Gastroesophageal sphincter (tissue), 3 donors: ENCODE data around the gene VSIG8.

Experiments used
- EP300 ChIP-seq: sonication (generic); formaldehyde crosslinking; IDR thresholded peaks from one replicate; pipeline ENCODE4 v1.6.1; 2017; ENCODE audit warnings: antibody characterized with exemption, mild to moderate bottlenecking
- POLR2A ChIP-seq, 2 donors: fragments of 450-650 bp; IDR thresholded peaks; one replicate each; pipeline ENCODE4 v1.6.1; 2017; ENCODE audit warnings: antibody characterized with exemption in 2 of 2, mild to moderate bottlenecking in 2 of 2, moderate library complexity in 1 of 2
- TF ChIP-seq, protein P1 (sequence below), 4 experiments: fragments of 200-600 bp in 2 of 4; fragments of 450-650 bp in 2 of 4; sonication (generic) in 1 of 4; IDR thresholded peaks; one replicate each; pipeline ENCODE4 v1.5.1; 2017 to 2019; ENCODE audit warnings: antibody characterized with exemption in 4 of 4, mild to moderate bottlenecking in 2 of 4, moderate library complexity in 2 of 4

DNA sequence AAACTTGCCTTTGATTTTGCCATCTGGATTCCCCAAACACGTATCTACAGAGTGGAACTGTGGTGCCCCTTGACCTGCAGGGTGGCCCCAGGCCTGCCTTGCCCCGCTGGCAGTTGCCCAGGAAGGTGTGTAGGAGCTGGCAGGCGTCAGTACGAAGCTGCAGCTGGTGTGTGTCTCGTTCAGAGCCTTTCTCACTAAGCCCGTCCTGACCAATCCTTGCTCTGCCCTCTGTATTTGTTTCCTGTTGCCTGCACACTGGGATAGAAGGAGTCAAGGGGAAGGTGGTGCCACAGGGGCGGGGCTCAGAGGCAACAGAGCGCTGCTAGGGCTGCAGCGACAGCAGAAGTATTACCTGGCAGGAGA is 5.2 kb upstream of the VSIG8 start:
- TF ChIP-seq EP300, result no peak
- TF ChIP-seq, protein P1, sequence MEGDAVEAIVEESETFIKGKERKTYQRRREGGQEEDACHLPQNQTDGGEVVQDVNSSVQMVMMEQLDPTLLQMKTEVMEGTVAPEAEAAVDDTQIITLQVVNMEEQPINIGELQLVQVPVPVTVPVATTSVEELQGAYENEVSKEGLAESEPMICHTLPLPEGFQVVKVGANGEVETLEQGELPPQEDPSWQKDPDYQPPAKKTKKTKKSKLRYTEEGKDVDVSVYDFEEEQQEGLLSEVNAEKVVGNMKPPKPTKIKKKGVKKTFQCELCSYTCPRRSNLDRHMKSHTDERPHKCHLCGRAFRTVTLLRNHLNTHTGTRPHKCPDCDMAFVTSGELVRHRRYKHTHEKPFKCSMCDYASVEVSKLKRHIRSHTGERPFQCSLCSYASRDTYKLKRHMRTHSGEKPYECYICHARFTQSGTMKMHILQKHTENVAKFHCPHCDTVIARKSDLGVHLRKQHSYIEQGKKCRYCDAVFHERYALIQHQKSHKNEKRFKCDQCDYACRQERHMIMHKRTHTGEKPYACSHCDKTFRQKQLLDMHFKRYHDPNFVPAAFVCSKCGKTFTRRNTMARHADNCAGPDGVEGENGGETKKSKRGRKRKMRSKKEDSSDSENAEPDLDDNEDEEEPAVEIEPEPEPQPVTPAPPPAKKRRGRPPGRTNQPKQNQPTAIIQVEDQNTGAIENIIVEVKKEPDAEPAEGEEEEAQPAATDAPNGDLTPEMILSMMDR (IDR thresholded peaks at IDR 0.05), result no peak
- no peak for TF ChIP-seq POLR2A (IDR thresholded peaks at IDR 0.05)
